GM12878 (cell line): ENCODE results near the gene FEZF2. TPM values are rescaled to one million over a fixed set of nuclear protein-coding genes. Genes with fewer than 3 reads are reported as not detected.

Experiments used
- ATAC-seq: fragments of 200-7000 bp; cut with Tn5 transposase; 3 replicates; pipeline ENCODE4 v1.9.1; 2020; ENCODE audit warnings: mild to moderate bottlenecking, moderate library complexity
- BruUV-seq: library from RNA; stranded (reverse); fragments of 400-500 nt; replicated peaks from 2 replicates; lab custom pipeline; 2021; lab: Mats Ljungman, UMichigan
- CTCF ChIA-PET: fragments of 300-600 bp; sonication (Branson Sonifier 250); formaldehyde crosslinking; extraction: SDS; loops from one replicate; lab custom pipeline; 2021; ENCODE audit warnings: inconsistent platforms; lab: Yijun Ruan, JAX
- POLR2A ChIA-PET: fragments of 350-600 bp; formaldehyde crosslinking; extraction: SDS; loops from one replicate; lab custom pipeline; 2021; ENCODE audit warnings: inconsistent platforms; lab: Charles Lee
- RAD21 ChIA-PET: fragments of 300-600 bp; sonication (Branson Sonifier 250); formaldehyde crosslinking; loops from one replicate; lab custom pipeline; 2023; ENCODE audit warnings: antibody characterized with exemption; ENCODE audit not compliant: unreplicated experiment; lab: Charles Lee
- SMC1A ChIA-PET: fragments of 300-600 bp; sonication (Branson Sonifier 250); formaldehyde crosslinking; loops from one replicate; lab custom pipeline; 2023; ENCODE audit not compliant: unreplicated experiment, uncharacterized antibody; lab: Charles Lee
- DNase-seq: peaks from one replicate; pipeline ENCODE4 v3.0.0-alpha.2; 2011; ENCODE audit warnings: low read depth, low spot score
- FAIRE-seq: peaks from 3 replicates; lab custom pipeline; 2011; peaks lifted over from hg19 to GRCh38; lab: Jason Lieb, UNC
- H2AFZ ChIP-seq: 2 replicates; pipeline ENCODE4 v1.6.0; 2011; ENCODE audit warnings: low read depth, low read length, control low read depth; ENCODE audit not compliant: control insufficient read depth
- H3K27ac ChIP-seq: 2 replicates; pipeline ENCODE4 v1.5.1; 2011; ENCODE audit warnings: control low read depth; ENCODE audit not compliant: control insufficient read depth, insufficient read depth
- H3K27me3 ChIP-seq, 2 experiments: replicated peaks in 1 of 2; 2 replicates each; pipeline versions ENCODE4 v1.6.0 to v1.6.1; 2011; ENCODE audit warnings: low read length in 1 of 2; ENCODE audit not compliant: control insufficient read depth in 2 of 2, insufficient read depth in 2 of 2
- H3K36me3 ChIP-seq, 2 experiments: 2 replicates each; pipeline ENCODE4 v1.5.1; 2011; ENCODE audit warnings: low read length in 1 of 2; ENCODE audit not compliant: control insufficient read depth in 2 of 2, insufficient read depth in 2 of 2
- H3K4me1 ChIP-seq: 2 replicates; pipeline ENCODE4 v1.6.1; 2011; ENCODE audit warnings: mild to moderate bottlenecking, low read length, moderate library complexity, mixed read lengths; ENCODE audit not compliant: control insufficient read depth, insufficient read depth
- H3K4me2 ChIP-seq: 2 replicates; pipeline ENCODE4 v1.6.0; 2011; ENCODE audit warnings: control low read depth; ENCODE audit not compliant: control insufficient read depth, insufficient read depth
- H3K4me3 ChIP-seq: fragments of 200-600 bp; sonication (generic); 2 replicates; pipeline ENCODE4 v1.5.1; 2016
- H3K79me2 ChIP-seq: 2 replicates; pipeline ENCODE4 v1.6.0; 2011; ENCODE audit warnings: low read length; ENCODE audit not compliant: control insufficient read depth, insufficient read depth
- H3K9ac ChIP-seq: 2 replicates; pipeline ENCODE4 v1.8.0; 2011; ENCODE audit warnings: low read length, control low read depth, mixed read lengths; ENCODE audit not compliant: control insufficient read depth, insufficient read depth
- H3K9me3 ChIP-seq: replicated peaks from 3 replicates; pipeline ENCODE4 v1.5.1; 2011; ENCODE audit warnings: mild to moderate bottlenecking, low read length; ENCODE audit not compliant: control insufficient read depth, insufficient read depth
- H4K20me1 ChIP-seq: 2 replicates; pipeline ENCODE4 v1.6.0; 2011; ENCODE audit not compliant: control insufficient read depth, insufficient read depth
- ATF2 ChIP-seq: IDR thresholded peaks from 2 replicates; pipeline ENCODE4 v1.6.1; 2012; ENCODE audit warnings: low read length, inconsistent platforms
- BCL11A ChIP-seq: IDR thresholded peaks from 2 replicates; pipeline ENCODE4 v1.6.1; 2011; ENCODE audit warnings: low read depth, low read length
- BHLHE40 ChIP-seq, 2 experiments: fragments of 450-650 bp in 1 of 2; IDR thresholded peaks; 2 replicates each; pipeline ENCODE4 v1.6.1; 2011 to 2017; ENCODE audit warnings: low read depth in 2 of 2, borderline replicate concordance in 1 of 2, improper control_type of control experiment in 1 of 2, low read length in 1 of 2, mild to moderate bottlenecking in 1 of 2
- CBFB ChIP-seq: IDR thresholded peaks from 2 replicates; pipeline ENCODE4 v1.6.1; 2016; ENCODE audit warnings: antibody characterized with exemption, low read depth
- CHD1 ChIP-seq: IDR thresholded peaks from 2 replicates; pipeline ENCODE4 v1.6.1; 2012; ENCODE audit warnings: low read depth, low read length, improper control_type of control experiment
- CHD2 ChIP-seq: IDR thresholded peaks from 2 replicates; pipeline ENCODE4 v1.6.1; 2011; ENCODE audit warnings: low read depth, low read length, improper control_type of control experiment, borderline replicate concordance
- FOXK2 ChIP-seq: fragments of 450-650 bp; IDR thresholded peaks from 2 replicates; pipeline ENCODE4 v1.6.1; 2017; ENCODE audit warnings: mild to moderate bottlenecking, moderate library complexity
- MXI1 ChIP-seq: fragments of 150-350 bp; IDR thresholded peaks from 2 replicates; pipeline ENCODE4 v1.6.1; 2011; ENCODE audit warnings: low read depth, mild to moderate bottlenecking, inconsistent platforms, low read length, improper control_type of control experiment
- NFYA ChIP-seq: IDR thresholded peaks from 2 replicates; pipeline ENCODE4 v1.6.1; 2011; ENCODE audit warnings: low read depth, mild to moderate bottlenecking, low read length, improper control_type of control experiment, borderline replicate concordance
- NKRF ChIP-seq: fragments of 450-650 bp; conservative IDR thresholded peaks from 2 replicates; pipeline ENCODE4 v1.6.1; 2017; ENCODE audit warnings: mild to moderate bottlenecking, moderate library complexity
- PKNOX1 ChIP-seq: fragments of 450-650 bp; IDR thresholded peaks from 2 replicates; pipeline ENCODE4 v1.6.1; 2016; ENCODE audit warnings: mild to moderate bottlenecking
- POU2F2 ChIP-seq: IDR thresholded peaks from 3 replicates; pipeline ENCODE4 v1.6.1; 2011; ENCODE audit warnings: low read depth, mild to moderate bottlenecking, low read length, borderline replicate concordance
- SIN3A ChIP-seq: IDR thresholded peaks from 2 replicates; pipeline ENCODE4 v1.6.1; 2012; ENCODE audit warnings: low read depth, low read length, improper control_type of control experiment
- SMAD5 ChIP-seq: IDR thresholded peaks from 2 replicates; pipeline ENCODE4 v1.6.1; 2016; ENCODE audit warnings: antibody characterized with exemption, low read depth
- USF1 ChIP-seq: IDR thresholded peaks from 2 replicates; pipeline ENCODE4 v1.6.1; 2011; ENCODE audit warnings: borderline replicate concordance, low read depth, mild to moderate bottlenecking, moderate library complexity, mixed read lengths, low read length; ENCODE audit not compliant: insufficient read depth; ENCODE audit errors: extremely low read length
- ZBED1 ChIP-seq: IDR thresholded peaks from 2 replicates; pipeline ENCODE4 v1.6.1; 2016; ENCODE audit warnings: borderline replicate concordance
- ZNF274 ChIP-seq: IDR thresholded peaks from one replicate; pipeline ENCODE4 v1.8.0; 2011; ENCODE audit not compliant: insufficient read length, insufficient read depth
- ZSCAN29 ChIP-seq: fragments of 450-650 bp; IDR thresholded peaks from 2 replicates; pipeline ENCODE4 v1.6.1; 2017; ENCODE audit warnings: mild to moderate bottlenecking, moderate library complexity
- WGBS: methylation state at CpG from one replicate; pipeline ENCODE4 v1.1.6; 2016; ENCODE audit warnings: low lambda C conversion rate; ENCODE audit not compliant: insufficient replicate concordance, insufficient coverage; ENCODE audit errors: missing lambda C conversion rate; 5-methylcytosine and 5-hydroxymethylcytosine counted together
- in situ Hi-C: fragments of 300-500 bp; cut with MboI; formaldehyde crosslinking; loops from 9 replicates; pipeline ENCODE4 v1.14.3; 2018; ENCODE audit warnings: mixed read lengths
- intact Hi-C: fragments of 100-400 bp; cut with micrococcal nuclease; formaldehyde crosslinking; loops from one replicate; pipeline ENCODE4 v1.14.2; 2022; ENCODE audit not compliant: unreplicated experiment
- polyA plus RNA-seq, 11 experiments: library from polyadenylated mRNA; depleted of rRNA in 4 of 11; unstranded in 6 of 11; stranded (reverse) in 5 of 11; fragments of >200 nt; fragmentation: Nextera tagmentation in 4 of 11; fragmentation: Illumina TruSeq in 1 of 11; extraction: Ambion mirVana in 4 of 11; extraction: Trizol in 1 of 11; gene quantifications; 1 replicate in 1 of 11; 2 replicates in 10 of 11; pipeline versions ENCODE4 v1.2.1 to v1.2.3, GENCODE V29; 2011 to 2016; ENCODE audit warnings: inconsistent platforms in 2 of 11, missing spikeins in 2 of 11, low read depth in 1 of 11
- total RNA-seq, 4 experiments: library from RNA; depleted of rRNA in 3 of 4; stranded (reverse); fragments of >200 nt in 3 of 4; fragmentation: Illumina TruSeq in 1 of 4; extraction: Trizol in 1 of 4; gene quantifications; 2 replicates each; pipeline versions ENCODE4 v1.2.1 to v1.2.3, GENCODE V29; 2013 to 2021

Gene FEZF2
- total and polyA plus RNA-seq, 10 of the 15 experiments (the other 5 are each of a cell fraction or from before 2014, with no cell fraction given) = not detected

- no peak for TF ChIP-seq NKRF
Measured at GRCh38 chr3:62405566-62405965, 32.2 kb upstream of the FEZF2 start (continued).

GRCh38 chr3:62405135-62405534, 31.8 kb upstream of the FEZF2 start:
- FAIRE-seq = no peak
- intact Hi-C loops (no loop called here), in situ Hi-C loops (no loop called here)
- ChIA-PET CTCF (no interaction called here), SMC1A (no interaction called here), POLR2A (no interaction called here), RAD21 (no interaction called here)
- Histone ChIP-seq H3K36me3 (no peaks in the 10 kb centered on the region), H3K79me2 (no peaks in the 10 kb centered on the region), H3K4me2 (no peak overlapping the region), H4K20me1 (no peaks in the 10 kb centered on the region), H3K27ac (no peak overlapping the region), H3K9me3 (no peaks in the 10 kb centered on the region), H3K27me3 (no peaks in the 10 kb centered on the region; a peak in 1 of 4 replicates), H3K4me1 (no peaks in the 10 kb centered on the region), H3K4me3 (no peak overlapping the region), H3K9ac (no peak overlapping the region), H2AFZ (no peak overlapping the region)
- no peak for TF ChIP-seq ZNF274
- no peak for TF ChIP-seq PKNOX1
- no peak for TF ChIP-seq SMAD5
- TF ChIP-seq CBFB = no peak
- no peak for TF ChIP-seq CHD1
- TF ChIP-seq ATF2 = no peak
- TF ChIP-seq SIN3A = no peak
- no peak for TF ChIP-seq USF1
- TF ChIP-seq MXI1 = no peak
- TF ChIP-seq POU2F2 = no peak
- no peak for TF ChIP-seq FOXK2
- no peak for TF ChIP-seq ZBED1
- TF ChIP-seq NFYA = no peak
- no peak for TF ChIP-seq CHD2
- no peak for TF ChIP-seq BCL11A
- TF ChIP-seq ZSCAN29 = no peak
- no peak for TF ChIP-seq BHLHE40 (IDR thresholded peaks at IDR 0.05; ENCODE audit: borderline replicate concordance in 1 of 2, low read depth in 2 of 2, low read length in 1 of 2)
- 39% methylated on average over 6 of the region's 6 CpGs for WGBS
- ATAC-seq = no peak
- BruUV-seq = no TSS peak
- DNase-seq = no peak
